ENCODE results near the gene ADD1. TPM values are rescaled to one million over a fixed set of nuclear protein-coding genes. Genes with fewer than 3 reads are reported as not detected.

ADD1 gene
- polyA plus RNA-seq, 1 donor (not counting 4 experiments of a cell fraction or from before 2014, with no cell fraction given) = 109 TPM

DNA sequence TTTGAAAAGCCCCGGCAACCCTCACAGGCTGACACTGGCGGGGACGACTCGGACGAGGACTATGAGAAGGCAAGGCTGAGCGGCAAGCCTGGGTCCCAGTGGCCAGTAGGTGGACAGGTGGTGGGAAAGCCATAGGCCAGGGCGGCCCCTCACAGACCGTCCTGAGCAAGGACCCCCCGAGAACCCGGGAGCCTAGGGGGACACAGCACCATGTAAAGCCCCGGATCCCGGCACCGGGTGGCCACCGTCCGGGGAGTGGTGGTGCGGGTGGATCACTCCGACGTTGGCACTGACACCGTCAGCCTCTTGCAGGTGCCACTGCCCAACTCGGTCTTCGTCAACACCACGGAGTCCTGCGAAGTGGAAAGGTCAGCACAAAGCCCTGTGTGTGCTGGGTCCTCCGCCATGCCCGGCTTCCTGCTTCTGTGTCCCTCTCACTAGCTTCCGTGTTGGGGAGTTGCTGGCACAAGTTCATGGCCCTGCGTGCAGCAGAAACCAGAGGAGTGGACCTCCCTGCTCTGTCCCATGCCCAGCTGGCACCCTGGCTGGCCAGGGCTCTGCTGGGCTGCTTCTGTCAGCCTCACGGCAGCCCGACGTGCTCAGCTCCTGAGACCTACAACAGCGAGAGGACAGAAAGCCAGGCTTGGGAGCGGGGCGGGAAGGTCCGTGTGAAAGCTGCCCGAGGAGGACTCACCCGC lies 11.9 kb upstream of the ADD1 start:
- no peak for FAIRE-seq
- Histone ChIP-seq H3K79me2 (ENCODE audit: control insufficient read depth, insufficient read depth, low read length) (no peaks in the 10 kb centered on the region), H3K9ac (ENCODE audit: control insufficient read depth, extremely low read depth, insufficient read depth, low read length) (no peak overlapping the region), H2AFZ (ENCODE audit: control insufficient read depth, low read length) (no peak overlapping the region), H3K4me2 (ENCODE audit: control insufficient read depth, extremely low read depth, insufficient read depth, low read depth, low read length) (no peak overlapping the region), H3K27me3 (ENCODE audit: control insufficient read depth, extremely low read depth, insufficient read depth, low read length) (no peaks in the 10 kb centered on the region), H3K9me3 (ENCODE audit: control insufficient read depth, low read depth, low read length) (no peaks in the 10 kb centered on the region), H3K36me3 (ENCODE audit: control insufficient read depth in 2 of 2, extremely low read depth in 1 of 2, insufficient read depth in 2 of 2, low read length in 2 of 2) (peaks cover 0 to 23% of the 10 kb centered on the region in 2 experiments), H4K20me1 (ENCODE audit: control insufficient read depth, extremely low read depth, insufficient read depth, low read length) (no peaks in the 10 kb centered on the region), H3K4me1 (ENCODE audit: control insufficient read depth, extremely low read depth, insufficient read depth, low read length) (no peaks in the 10 kb centered on the region), H3K27ac (ENCODE audit: control insufficient read depth, insufficient read depth, low read length) (no peak overlapping the region), H3K4me3 (ENCODE audit: control insufficient read depth in 2 of 3, extremely low read depth in 1 of 3, insufficient read depth in 2 of 3, low read depth in 1 of 3, low read length in 3 of 3) (no peak overlapping the region), H3K9me1 (ENCODE audit: control insufficient read depth, extremely low read depth, insufficient read depth, low read length) (no peaks in the 10 kb centered on the region)
- no peak for DNase-seq (ENCODE audit: low read depth, low spot score)
- dilution Hi-C loops (cut with MboI; ENCODE audit: extremely low pct_ligation_motif_present, low sequenced_read_pairs) = no loop called here
- TF ChIP-seq, protein P1, sequence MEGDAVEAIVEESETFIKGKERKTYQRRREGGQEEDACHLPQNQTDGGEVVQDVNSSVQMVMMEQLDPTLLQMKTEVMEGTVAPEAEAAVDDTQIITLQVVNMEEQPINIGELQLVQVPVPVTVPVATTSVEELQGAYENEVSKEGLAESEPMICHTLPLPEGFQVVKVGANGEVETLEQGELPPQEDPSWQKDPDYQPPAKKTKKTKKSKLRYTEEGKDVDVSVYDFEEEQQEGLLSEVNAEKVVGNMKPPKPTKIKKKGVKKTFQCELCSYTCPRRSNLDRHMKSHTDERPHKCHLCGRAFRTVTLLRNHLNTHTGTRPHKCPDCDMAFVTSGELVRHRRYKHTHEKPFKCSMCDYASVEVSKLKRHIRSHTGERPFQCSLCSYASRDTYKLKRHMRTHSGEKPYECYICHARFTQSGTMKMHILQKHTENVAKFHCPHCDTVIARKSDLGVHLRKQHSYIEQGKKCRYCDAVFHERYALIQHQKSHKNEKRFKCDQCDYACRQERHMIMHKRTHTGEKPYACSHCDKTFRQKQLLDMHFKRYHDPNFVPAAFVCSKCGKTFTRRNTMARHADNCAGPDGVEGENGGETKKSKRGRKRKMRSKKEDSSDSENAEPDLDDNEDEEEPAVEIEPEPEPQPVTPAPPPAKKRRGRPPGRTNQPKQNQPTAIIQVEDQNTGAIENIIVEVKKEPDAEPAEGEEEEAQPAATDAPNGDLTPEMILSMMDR (optimal IDR thresholded peaks at IDR 0.05 in 1 of 3, IDR thresholded peaks at IDR 0.05 in 1 of 3, conservative IDR thresholded peaks at IDR 0.05 in 1 of 3; ENCODE audit: extremely low read depth in 1 of 3, insufficient read depth in 2 of 3, low read length in 3 of 3) = no peak
- TF ChIP-seq EZH2 (IDR thresholded peaks at IDR 0.05; ENCODE audit: low read length) = no peak

DNA sequence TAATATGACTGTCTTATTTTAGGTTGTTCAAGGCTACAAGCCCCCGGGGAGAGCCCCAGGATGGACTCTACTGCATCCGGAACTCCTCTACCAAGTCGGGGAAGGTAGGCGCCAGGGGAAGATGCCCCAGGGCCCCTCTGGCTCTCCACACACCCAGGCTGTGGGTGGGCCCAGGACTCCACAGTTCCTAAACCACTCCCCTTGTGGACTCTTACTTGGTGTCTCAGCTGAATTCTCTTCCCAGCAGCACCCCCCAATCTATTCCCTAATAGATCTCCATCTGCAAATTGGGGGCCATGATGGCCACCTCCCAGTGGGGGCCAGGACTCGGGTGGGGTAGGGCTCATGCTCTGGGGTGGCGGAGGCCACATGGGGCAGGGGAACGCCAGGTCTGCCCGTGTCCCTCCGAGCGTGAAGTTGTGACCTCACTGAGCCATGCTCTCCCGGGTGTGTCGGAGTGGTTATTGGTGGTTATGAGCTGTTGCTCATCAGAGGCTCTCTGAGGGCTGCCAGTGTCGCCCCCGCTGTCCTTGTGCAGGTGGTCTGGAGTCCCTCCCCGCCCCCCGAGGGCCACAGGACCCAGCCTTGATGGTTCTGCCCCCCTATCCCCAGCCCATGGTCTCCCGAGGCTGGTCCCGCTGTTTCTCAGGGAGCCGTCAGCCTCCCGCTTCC lies 11.2 kb upstream of the ADD1 start:
- no peaks in the 10 kb centered on the region for H3K27me3 ChIP-seq (ENCODE audit: control insufficient read depth, extremely low read depth, insufficient read depth, low read length)
- dilution Hi-C loops (cut with MboI; ENCODE audit: extremely low pct_ligation_motif_present, low sequenced_read_pairs) = no loop called here
- no peaks in the 10 kb centered on the region for H3K79me2 ChIP-seq (ENCODE audit: control insufficient read depth, insufficient read depth, low read length)
- no peak overlapping the region for H3K9ac ChIP-seq (ENCODE audit: control insufficient read depth, extremely low read depth, insufficient read depth, low read length)
- TF ChIP-seq, protein P1 (optimal IDR thresholded peaks at IDR 0.05 in 1 of 3, IDR thresholded peaks at IDR 0.05 in 1 of 3, conservative IDR thresholded peaks at IDR 0.05 in 1 of 3; ENCODE audit: extremely low read depth in 1 of 3, insufficient read depth in 2 of 3, low read length in 3 of 3) = no peak
- TF ChIP-seq EZH2 (IDR thresholded peaks at IDR 0.05; ENCODE audit: low read length) = no peak
- DNase-seq (ENCODE audit: low read depth, low spot score) = no peak
- FAIRE-seq = no peak
- H4K20me1 ChIP-seq (ENCODE audit: control insufficient read depth, extremely low read depth, insufficient read depth, low read length) = no peaks in the 10 kb centered on the region
- no peak overlapping the region for H3K27ac ChIP-seq (ENCODE audit: control insufficient read depth, insufficient read depth, low read length)
- no peak overlapping the region for H3K4me2 ChIP-seq (ENCODE audit: control insufficient read depth, extremely low read depth, insufficient read depth, low read depth, low read length)
- H3K9me3 ChIP-seq (ENCODE audit: control insufficient read depth, low read depth, low read length) = no peaks in the 10 kb centered on the region
- H3K4me3 ChIP-seq (ENCODE audit: control insufficient read depth in 2 of 3, extremely low read depth in 1 of 3, insufficient read depth in 2 of 3, low read depth in 1 of 3, low read length in 3 of 3) = no peak overlapping the region
- H3K36me3 ChIP-seq (ENCODE audit: control insufficient read depth in 2 of 2, extremely low read depth in 1 of 2, insufficient read depth in 2 of 2, low read length in 2 of 2) = peaks cover 0 to 21% of the 10 kb centered on the region in 2 experiments
- H3K9me1 ChIP-seq (ENCODE audit: control insufficient read depth, extremely low read depth, insufficient read depth, low read length) = no peaks in the 10 kb centered on the region
- H3K4me1 ChIP-seq (ENCODE audit: control insufficient read depth, extremely low read depth, insufficient read depth, low read length) = no peaks in the 10 kb centered on the region
- H2AFZ ChIP-seq (ENCODE audit: control insufficient read depth, low read length) = no peak overlapping the region
